H1 (cell line): Measurements from ENCODE around the gene ERI3. TPM values are rescaled to one million over a fixed set of nuclear protein-coding genes. Genes with fewer than 3 reads are reported as not detected.

Experiments
- CTCF ChIA-PET: fragments of 300-600 bp; sonication (Branson Sonifier 250); formaldehyde crosslinking; loops from one replicate; lab custom pipeline; 2021; ENCODE audit not compliant: partially characterized antibody; lab: Charles Lee
- POLR2A ChIA-PET: fragments of 300-600 bp; sonication (Branson Sonifier 250); formaldehyde crosslinking; loops from one replicate; lab custom pipeline; 2021; ENCODE audit warnings: inconsistent platforms; ENCODE audit not compliant: partially characterized antibody; lab: Charles Lee
- DNase-seq, 2 experiments: peaks; one replicate each; pipeline versions ENCODE4 v3.0.0 to v3.0.0-alpha.2; 2010 to 2022; ENCODE audit warnings: low spot score in 2 of 2, low read depth in 1 of 2, mixed read lengths in 1 of 2
- FAIRE-seq: peaks from 2 replicates; lab custom pipeline; 2011; peaks lifted over from hg19 to GRCh38; lab: Jason Lieb, UNC
- H2AFZ ChIP-seq: 2 replicates; pipeline ENCODE4 v1.8.1; 2012; ENCODE audit warnings: low read length, inconsistent platforms
- H2AK5ac ChIP-seq: 2 replicates; pipeline ENCODE4 v1.6.1; 2013; ENCODE audit warnings: low read depth, low read length
- H2BK120ac ChIP-seq: replicated peaks from 2 replicates; pipeline ENCODE3; 2013; ENCODE audit warnings: low read depth, low read length, inconsistent platforms
- H2BK12ac ChIP-seq: 2 replicates; pipeline ENCODE4 v1.6.1; 2013; ENCODE audit warnings: low read depth, low read length
- H2BK15ac ChIP-seq: 2 replicates; pipeline ENCODE4 v1.6.1; 2013; ENCODE audit warnings: low read length
- H2BK20ac ChIP-seq: 2 replicates; pipeline ENCODE4 v1.6.1; 2013; ENCODE audit warnings: low read length
- H2BK5ac ChIP-seq: 2 replicates; pipeline ENCODE4 v1.6.1; 2013; ENCODE audit warnings: low read depth, low read length
- H3K14ac ChIP-seq: 2 replicates; pipeline ENCODE4 v1.6.1; 2013; ENCODE audit warnings: inconsistent platforms; ENCODE audit not compliant: insufficient read length
- H3K18ac ChIP-seq: 2 replicates; pipeline ENCODE4 v1.6.1; 2013; ENCODE audit warnings: low read length; ENCODE audit errors: extremely low read depth
- H3K23ac ChIP-seq: 2 replicates; pipeline ENCODE4 v1.6.1; 2013; ENCODE audit warnings: inconsistent platforms; ENCODE audit not compliant: insufficient read length
- H3K23me2 ChIP-seq: 2 replicates; pipeline ENCODE4 v1.6.1; 2013; ENCODE audit warnings: low read depth, low read length
- H3K27ac ChIP-seq: 2 replicates; pipeline ENCODE4 v1.6.1; 2011; ENCODE audit warnings: low read depth, low read length, inconsistent platforms
- H3K27me3 ChIP-seq, 4 experiments: replicated peaks in 1 of 4; 1 replicate in 1 of 4; 2 replicates in 3 of 4; pipeline versions ENCODE4 v1.6.1 to v1.8.1; 2011 to 2013; ENCODE audit warnings: low read length in 3 of 4, mild to moderate bottlenecking in 3 of 4, inconsistent platforms in 2 of 4, mixed read lengths in 2 of 4, moderate library complexity in 1 of 4; ENCODE audit not compliant: control insufficient read depth in 3 of 4, insufficient read depth in 3 of 4; ENCODE audit errors: extremely low read depth in 1 of 4
- H3K36me3 ChIP-seq, 4 experiments: 2 replicates each; pipeline versions ENCODE4 v1.6.1 to v1.8.1; 2011 to 2013; ENCODE audit warnings: mild to moderate bottlenecking in 4 of 4, low read length in 3 of 4, moderate library complexity in 2 of 4, control low read depth in 1 of 4, inconsistent platforms in 1 of 4; ENCODE audit not compliant: insufficient read depth in 4 of 4, control insufficient read depth in 2 of 4
- H3K4ac ChIP-seq: replicated peaks from 2 replicates; pipeline ENCODE3; 2013; ENCODE audit warnings: low read length, low read depth, mixed read lengths, inconsistent platforms; ENCODE audit not compliant: insufficient read length
- H3K4me1 ChIP-seq, 4 experiments: replicated peaks in 1 of 4; 1 replicate in 1 of 4; 2 replicates in 3 of 4; pipeline versions ENCODE4 v1.6.1 to v1.8.1; 2011 to 2013; ENCODE audit warnings: low read length in 3 of 4, inconsistent platforms in 2 of 4, mixed read lengths in 1 of 4; ENCODE audit not compliant: insufficient read depth in 4 of 4, control insufficient read depth in 3 of 4
- H3K4me2 ChIP-seq, 2 experiments: 2 replicates each; pipeline versions ENCODE4 v1.6.1 to v1.8.1; 2011 to 2013; ENCODE audit warnings: low read depth in 2 of 2, low read length in 2 of 2, control low read depth in 1 of 2, inconsistent platforms in 1 of 2, mild to moderate bottlenecking in 1 of 2; ENCODE audit not compliant: insufficient read depth in 1 of 2
- H3K4me3 ChIP-seq, 4 experiments: fragments of 200-600, 300-600 bp in 1 of 4; sonication (generic), shearing (Covaris generic), sonication (Bioruptor Twin) in 1 of 4; 2 replicates each; pipeline versions ENCODE4 v1.5.1 to v1.8.1; 2011 to 2016; ENCODE audit warnings: low read length in 4 of 4, low read depth in 3 of 4, control low read depth in 2 of 4, inconsistent platforms in 2 of 4, mild to moderate bottlenecking in 2 of 4, mixed read lengths in 1 of 4, moderate library complexity in 1 of 4; ENCODE audit not compliant: insufficient read depth in 2 of 4; ENCODE audit errors: extremely low read depth in 1 of 4
- H3K56ac ChIP-seq: replicated peaks from 2 replicates; pipeline ENCODE3; 2013; ENCODE audit warnings: low read depth, mild to moderate bottlenecking, mixed read lengths, low read length, inconsistent platforms; ENCODE audit not compliant: insufficient read length
- H3K79me1 ChIP-seq: 2 replicates; pipeline ENCODE4 v1.6.1; 2013; ENCODE audit warnings: low read depth, low read length, control low read depth
- H3K79me2 ChIP-seq, 2 experiments: 2 replicates each; pipeline versions ENCODE4 v1.6.1 to v1.8.1; 2012 to 2013; ENCODE audit warnings: low read length in 2 of 2, mild to moderate bottlenecking in 2 of 2, inconsistent platforms in 1 of 2; ENCODE audit not compliant: insufficient read depth in 2 of 2, control insufficient read depth in 1 of 2
- H3K9ac ChIP-seq, 4 experiments: replicated peaks in 1 of 4; 1 replicate in 1 of 4; 2 replicates in 3 of 4; pipeline versions ENCODE4 v1.6.1 to v1.8.1; 2011 to 2013; ENCODE audit warnings: low read depth in 3 of 4, low read length in 3 of 4, control low read depth in 2 of 4, mild to moderate bottlenecking in 2 of 4, moderate library complexity in 2 of 4, inconsistent platforms in 1 of 4; ENCODE audit errors: extremely low read depth in 1 of 4
- H3K9me3 ChIP-seq, 2 experiments: 2 replicates each; pipeline versions ENCODE4 v1.6.1 to v1.8.1; 2012 to 2013; ENCODE audit warnings: mild to moderate bottlenecking in 2 of 2, moderate library complexity in 2 of 2, control low read depth in 1 of 2, inconsistent platforms in 1 of 2, low read depth in 1 of 2, low read length in 1 of 2, mixed read lengths in 1 of 2; ENCODE audit not compliant: insufficient read depth in 2 of 2
- H4K20me1 ChIP-seq, 2 experiments: replicated peaks in 1 of 2; 2 replicates each; pipeline versions ENCODE3 to v1.8.1; 2011 to 2013; ENCODE audit warnings: inconsistent platforms in 2 of 2, low read length in 2 of 2, mild to moderate bottlenecking in 1 of 2; ENCODE audit not compliant: insufficient read depth in 2 of 2, control insufficient read depth in 1 of 2
- H4K5ac ChIP-seq: 2 replicates; pipeline ENCODE4 v1.6.1; 2013; ENCODE audit warnings: low read length, low read depth, mixed read lengths, inconsistent platforms; ENCODE audit not compliant: insufficient read length
- H4K8ac ChIP-seq: 2 replicates; pipeline ENCODE4 v1.8.0; 2013; ENCODE audit warnings: mild to moderate bottlenecking, moderate library complexity, low read length, inconsistent platforms; ENCODE audit not compliant: insufficient read depth; ENCODE audit errors: extremely low read depth
- H4K91ac ChIP-seq: replicated peaks from 2 replicates; pipeline ENCODE3; 2013; ENCODE audit warnings: low read length, mixed read lengths, inconsistent platforms; ENCODE audit not compliant: insufficient read length
- CTBP2 ChIP-seq: IDR thresholded peaks from 2 replicates; pipeline ENCODE4 v1.7.0; 2011; ENCODE audit warnings: borderline replicate concordance, mild to moderate bottlenecking, moderate library complexity, mixed read lengths, low read length; ENCODE audit not compliant: insufficient read depth, insufficient read length
- EP300 ChIP-seq, 2 experiments: IDR thresholded peaks; 1 replicate in 1 of 2; 2 replicates in 1 of 2; pipeline ENCODE4 v1.6.1; 2011 to 2012; ENCODE audit warnings: low read depth in 2 of 2, low read length in 2 of 2, mild to moderate bottlenecking in 2 of 2, borderline replicate concordance in 1 of 2, inconsistent platforms in 1 of 2, moderate library complexity in 1 of 2
- EZH2 ChIP-seq: fragments of 200-600 bp; sonication (generic); IDR thresholded peaks from 2 replicates; pipeline ENCODE4 v1.7.1; 2012; ENCODE audit warnings: low read depth, mild to moderate bottlenecking, moderate library complexity, low read length, inconsistent platforms; ENCODE audit not compliant: severe bottlenecking
- GTF2F1 ChIP-seq: IDR thresholded peaks from 2 replicates; pipeline ENCODE4 v1.6.1; 2012; ENCODE audit warnings: low read depth, low read length, improper control_type of control experiment, borderline replicate concordance
- HDAC6 ChIP-seq: IDR thresholded peaks from one replicate; pipeline ENCODE4 v1.7.1; 2012; ENCODE audit warnings: low read depth, mild to moderate bottlenecking, inconsistent platforms, low read length, moderate library complexity
- RXRA ChIP-seq: IDR thresholded peaks from 2 replicates; pipeline ENCODE4 v1.6.1; 2011; ENCODE audit warnings: low read depth, mild to moderate bottlenecking, low read length, moderate library complexity; ENCODE audit not compliant: insufficient read depth
- WGBS, 2 experiments: shearing (Covaris generic) in 1 of 2; methylation state at CpG; one replicate each; pipeline versions ENCODE4 v1.1.6 to v1.1.7; 2013 to 2015; ENCODE audit warnings: low lambda C conversion rate in 2 of 2, mixed read lengths in 2 of 2, inconsistent platforms in 1 of 2, low coverage in 1 of 2, missing lambda C conversion rate in 1 of 2; ENCODE audit not compliant: insufficient replicate concordance in 2 of 2, insufficient coverage in 1 of 2, insufficient read length in 1 of 2; ENCODE audit errors: extremely low coverage in 1 of 2, missing lambda C conversion rate in 1 of 2; 5-methylcytosine and 5-hydroxymethylcytosine counted together
- long read RNA-seq, 2 experiments: library from RNA in 1 of 2; library from capped mRNA in 1 of 2; stranded (forward); transcript quantifications; one replicate each; pipeline ENCODE4 v2.0.0, GENCODE V29; 2021; ENCODE audit warnings: inconsistent platforms in 1 of 2
- polyA minus RNA-seq, 3 experiments: library from RNA; depleted of rRNA, polyadenylated mRNA; stranded (reverse); fragments of >200 nt; gene quantifications; 1 replicate in 2 of 3; 2 replicates in 1 of 3; pipeline ENCODE4 v1.2.3, GENCODE V29; 2011
- polyA plus RNA-seq, 7 experiments: library from polyadenylated mRNA; depleted of rRNA in 3 of 7; stranded (reverse) in 5 of 7; unstranded in 2 of 7; fragments of >200 nt in 5 of 7; fragments of 200-250 nt in 2 of 7; gene quantifications; 1 replicate in 5 of 7; 2 replicates in 1 of 7; 4 replicates in 1 of 7; pipeline versions ENCODE4 v1.2.1 to v1.2.3, GENCODE V29; 2011 to 2013; ENCODE audit warnings: missing spikeins in 2 of 7, mixed read lengths in 2 of 7
- total RNA-seq: library from RNA; stranded (reverse); fragmentation: NEBNext Ultra II Directional; extraction: Animal tissue kit (Norgen Biotek cat#: 25700); gene quantifications from 2 replicates; pipeline ENCODE4 v1.2.1, GENCODE V29; 2021

ERI3 gene
- 81.1 and 85.7 TPM in 2 replicates for total RNA-seq
- polyA plus RNA-seq (2011; rRNA removed) = 199 and 221 TPM in 2 replicates
- polyA plus RNA-seq (2011; cell fraction: cytosol; rRNA removed) = 121 TPM
- 108 TPM for polyA plus RNA-seq (2011; cell fraction: nucleus; rRNA removed)
- 68.3 to 112 TPM (median 99.9 TPM) in 4 replicates for polyA plus RNA-seq (2012, experiment 1 of 2)
- 126 TPM for polyA plus RNA-seq (2012, experiment 2 of 2)
- 54.4 TPM for polyA plus RNA-seq (2013, experiment 1 of 2)
- polyA plus RNA-seq (2013, experiment 2 of 2) = 55.8 TPM
- polyA minus RNA-seq (2011; rRNA and poly(A)+ RNA removed) = 69.3 and 79.6 TPM in 2 replicates
- polyA minus RNA-seq (2011; cell fraction: cytosol; rRNA and poly(A)+ RNA removed) = 70.6 TPM
- 49.2 TPM for polyA minus RNA-seq (2011; cell fraction: nucleus; rRNA and poly(A)+ RNA removed)
- long read RNA-seq, experiment 1, transcript ERI3-201 (9 exons, 1,684 nt) = major isoform, 17 of 106 reads
- long read RNA-seq, experiment 1, partial matches to known transcripts = 46 of 106 reads
- long read RNA-seq, experiment 1, other reads (novel, unspliced or antisense) = 42 of 106 reads
- long read RNA-seq, experiment 2, partial matches to known transcripts = 38 of 98 reads
- long read RNA-seq, experiment 2, other reads (novel, unspliced or antisense) = 60 of 98 reads

GRCh38 chr1:44354840-44355581, at the start of gene ERI3:
ERI3 (minus strand) TSS chr1:44355257; CDS start chr1:44355026, 231 bp downstream.
- no peak within 1 kb of the TSS for H2BK12ac ChIP-seq
- H4K91ac ChIP-seq = no peak within 1 kb of the TSS
- H3K79me2 ChIP-seq = peaks cover 0 to 34% of the 10 kb centered on the region in 2 experiments; a peak in 3 of 4 replicates
- ChIA-PET POLR2A (interaction anchor here (0.8 to 1.5 kb wide), 4 partner anchors 19 to 296 kb away, joined by 3 to 4 read pairs (median 4); no protein-coding TSS in a partner anchor), CTCF (interaction anchor here (2.1 to 8.9 kb wide), 4 partner anchors 18 to 41 kb away, joined by 5 to 44 read pairs (median 10); no protein-coding TSS in a partner anchor)
- peak; percentile 90 to 97 for DNase-seq
- H3K36me3 ChIP-seq = peaks cover 0 to 2% (median 0%) of the 10 kb centered on the region in 4 experiments; a peak in 1 of 8 replicates
- no peak within 1 kb of the TSS for H4K5ac ChIP-seq
- no peak within 1 kb of the TSS for H2AK5ac ChIP-seq
- no peak within 1 kb of the TSS; the same call in 1 of the 2 replicates for H3K18ac ChIP-seq
- H3K4me3 ChIP-seq = peak within 1 kb of the TSS; percentile 74 to 90 (median 82)
- no peak within 1 kb of the TSS for H2BK15ac ChIP-seq
- H3K27me3 ChIP-seq = no peaks in the 10 kb centered on the region
- H4K8ac ChIP-seq = peak within 1 kb of the TSS; percentile 88; the same call in 1 of the 2 replicates
- no peaks in the 10 kb centered on the region for H4K20me1 ChIP-seq
- H3K9me3 ChIP-seq = no peaks in the 10 kb centered on the region
- H3K14ac ChIP-seq = no peak within 1 kb of the TSS
- H2BK5ac ChIP-seq = no peak within 1 kb of the TSS
- no peak within 1 kb of the TSS for H2BK120ac ChIP-seq
- H3K4ac ChIP-seq = no peak within 1 kb of the TSS
- H3K23ac ChIP-seq = no peak within 1 kb of the TSS
- WGBS, 2 experiments = 2% methylated on average over 29 of the region's 65 CpGs; no CpG with 5 or more reads in 1 of the 2 experiments
- peak within 1 kb of the TSS; percentile 77 for H3K27ac ChIP-seq
- H3K23me2 ChIP-seq = peaks cover 2% of the 10 kb centered on the region; the same call in 1 of the 2 replicates
- peak within 1 kb of the TSS; percentile 15 to 95 (median 85) for H3K9ac ChIP-seq
- no peak for FAIRE-seq
- H2AFZ ChIP-seq = peak within 1 kb of the TSS; percentile 98
- peaks cover 8% of the 10 kb centered on the region for H3K79me1 ChIP-seq
- peak within 1 kb of the TSS; percentile 17 for H3K56ac ChIP-seq
- peak within 1 kb of the TSS; percentile 78 to 87 for H3K4me2 ChIP-seq
- peaks cover 0 to 15% (median 8%) of the 10 kb centered on the region in 4 experiments; a peak in 6 of 7 replicates for H3K4me1 ChIP-seq
- no peak within 1 kb of the TSS for H2BK20ac ChIP-seq
- TF ChIP-seq EZH2 = no peak
- TF ChIP-seq EP300 (IDR thresholded peaks at IDR 0.05; ENCODE audit: borderline replicate concordance in 1 of 2, low read depth in 2 of 2, low read length in 2 of 2) = no peak
- TF ChIP-seq RXRA = no peak
- no peak for TF ChIP-seq HDAC6
- no peak for TF ChIP-seq GTF2F1
- TF ChIP-seq CTBP2 = no peak
